Measurements from ENCODE around the gene DRAP1.

DNA sequence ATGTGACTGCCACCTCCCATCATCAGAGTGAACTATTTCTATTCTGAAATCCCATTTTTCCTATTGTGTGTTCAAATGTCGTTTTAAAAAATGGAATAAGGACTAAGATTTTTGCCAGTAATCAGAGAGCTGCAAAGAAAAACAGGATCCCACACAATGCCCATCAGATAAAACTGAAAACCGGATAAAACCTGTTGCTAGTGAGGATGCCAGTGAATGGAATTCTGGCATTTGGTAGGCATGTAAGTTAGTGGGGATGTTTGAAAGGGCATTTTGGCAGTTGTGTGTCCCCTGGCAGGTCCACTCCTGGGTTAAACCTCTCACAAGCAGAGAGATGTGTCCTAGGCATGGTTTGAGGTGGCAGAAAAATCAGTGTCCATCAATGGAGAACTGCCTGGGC is 6.2 kb downstream of the DRAP1 start:
- TF ChIP-seq JUNB (IDR thresholded peaks at IDR 0.05) (no peak), BHLHE40 (IDR thresholded peaks at IDR 0.05; ENCODE audit: low read depth, low read length) (no peak), KDM1A (IDR thresholded peaks at IDR 0.05; ENCODE audit: low read depth) (no peak), EP300 (IDR thresholded peaks at IDR 0.05) (no peak)
- TF ChIP-seq, protein P1, sequence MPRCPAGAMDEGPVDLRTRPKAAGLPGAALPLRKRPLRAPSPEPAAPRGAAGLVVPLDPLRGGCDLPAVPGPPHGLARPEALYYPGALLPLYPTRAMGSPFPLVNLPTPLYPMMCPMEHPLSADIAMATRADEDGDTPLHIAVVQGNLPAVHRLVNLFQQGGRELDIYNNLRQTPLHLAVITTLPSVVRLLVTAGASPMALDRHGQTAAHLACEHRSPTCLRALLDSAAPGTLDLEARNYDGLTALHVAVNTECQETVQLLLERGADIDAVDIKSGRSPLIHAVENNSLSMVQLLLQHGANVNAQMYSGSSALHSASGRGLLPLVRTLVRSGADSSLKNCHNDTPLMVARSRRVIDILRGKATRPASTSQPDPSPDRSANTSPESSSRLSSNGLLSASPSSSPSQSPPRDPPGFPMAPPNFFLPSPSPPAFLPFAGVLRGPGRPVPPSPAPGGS (IDR thresholded peaks at IDR 0.05), result no peak
- TF ChIP-seq, protein P2, sequence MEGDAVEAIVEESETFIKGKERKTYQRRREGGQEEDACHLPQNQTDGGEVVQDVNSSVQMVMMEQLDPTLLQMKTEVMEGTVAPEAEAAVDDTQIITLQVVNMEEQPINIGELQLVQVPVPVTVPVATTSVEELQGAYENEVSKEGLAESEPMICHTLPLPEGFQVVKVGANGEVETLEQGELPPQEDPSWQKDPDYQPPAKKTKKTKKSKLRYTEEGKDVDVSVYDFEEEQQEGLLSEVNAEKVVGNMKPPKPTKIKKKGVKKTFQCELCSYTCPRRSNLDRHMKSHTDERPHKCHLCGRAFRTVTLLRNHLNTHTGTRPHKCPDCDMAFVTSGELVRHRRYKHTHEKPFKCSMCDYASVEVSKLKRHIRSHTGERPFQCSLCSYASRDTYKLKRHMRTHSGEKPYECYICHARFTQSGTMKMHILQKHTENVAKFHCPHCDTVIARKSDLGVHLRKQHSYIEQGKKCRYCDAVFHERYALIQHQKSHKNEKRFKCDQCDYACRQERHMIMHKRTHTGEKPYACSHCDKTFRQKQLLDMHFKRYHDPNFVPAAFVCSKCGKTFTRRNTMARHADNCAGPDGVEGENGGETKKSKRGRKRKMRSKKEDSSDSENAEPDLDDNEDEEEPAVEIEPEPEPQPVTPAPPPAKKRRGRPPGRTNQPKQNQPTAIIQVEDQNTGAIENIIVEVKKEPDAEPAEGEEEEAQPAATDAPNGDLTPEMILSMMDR (IDR thresholded peaks at IDR 0.05), result no peak

Measured in A549 (cell line).